IMR-90 (cell line): ENCODE measurements around the gene CDC45. TPM values are rescaled to one million over a fixed set of nuclear protein-coding genes. Genes with fewer than 3 reads are reported as not detected.
A peak's percentile ranks its signal among the peaks of the same experiment; 100 is the strongest.

Experiments used
- ATAC-seq: fragments of 200-7000 bp; cut with Tn5 transposase; 2 replicates; pipeline ENCODE4 v1.9.1; 2020; ENCODE audit warnings: low read depth, mild to moderate bottlenecking, moderate library complexity
- BruUV-seq: library from RNA; stranded (reverse); fragments of 400-500 nt; replicated peaks from 2 replicates; lab custom pipeline; 2021; lab: Mats Ljungman, UMichigan
- CTCF ChIA-PET: fragments of 300-600 bp; formaldehyde crosslinking; extraction: SDS; loops from one replicate; lab custom pipeline; 2021; ENCODE audit warnings: antibody characterized with exemption; lab: Yijun Ruan, JAX
- POLR2A ChIA-PET: fragments of 300-600 bp; sonication (Branson Sonifier 250); formaldehyde crosslinking; loops from one replicate; lab custom pipeline; 2022; ENCODE audit warnings: antibody characterized with exemption; ENCODE audit not compliant: unreplicated experiment; lab: Charles Lee
- DNase-seq: peaks from one replicate; pipeline ENCODE4 v3.0.0; 2013
- H2AFZ ChIP-seq: replicated peaks from 2 replicates; pipeline ENCODE3; 2013; ENCODE audit warnings: low read length, mild to moderate bottlenecking; ENCODE audit not compliant: poor library complexity
- H2AK5ac ChIP-seq: 2 replicates; pipeline ENCODE4 v1.6.1; 2013; ENCODE audit warnings: low read depth, low read length, inconsistent platforms
- H2AK9ac ChIP-seq: replicated peaks from 2 replicates; pipeline ENCODE3; 2013; ENCODE audit warnings: mild to moderate bottlenecking, low read depth, low read length, moderate library complexity; ENCODE audit not compliant: poor library complexity
- H2BK120ac ChIP-seq: 2 replicates; pipeline ENCODE4 v1.6.1; 2013; ENCODE audit warnings: low read depth, low read length, inconsistent platforms
- H2BK15ac ChIP-seq: 3 replicates; pipeline ENCODE4 v1.6.1; 2013; ENCODE audit warnings: low read depth, low read length, inconsistent platforms
- H2BK20ac ChIP-seq: 2 replicates; pipeline ENCODE4 v1.6.1; 2013; ENCODE audit warnings: low read depth, mild to moderate bottlenecking, inconsistent platforms, low read length, moderate library complexity
- H2BK5ac ChIP-seq: 2 replicates; pipeline ENCODE4 v1.6.1; 2013; ENCODE audit warnings: mild to moderate bottlenecking, low read depth, low read length, inconsistent platforms; ENCODE audit not compliant: poor library complexity, severe bottlenecking
- H3K14ac ChIP-seq: replicated peaks from 2 replicates; pipeline ENCODE4 v1.6.1; 2013; ENCODE audit warnings: low read depth, low read length, inconsistent platforms
- H3K18ac ChIP-seq: 2 replicates; pipeline ENCODE4 v1.6.1; 2013; ENCODE audit warnings: low read depth, low read length, control low read depth
- H3K23ac ChIP-seq: 2 replicates; pipeline ENCODE4 v1.6.1; 2013; ENCODE audit warnings: low read depth, low read length, inconsistent platforms
- H3K27ac ChIP-seq: 2 replicates; pipeline ENCODE4 v1.5.1; 2013; ENCODE audit warnings: mild to moderate bottlenecking, control low read depth, low read length; ENCODE audit not compliant: insufficient read depth
- H3K27me3 ChIP-seq: 2 replicates; pipeline ENCODE4 v1.6.1; 2013; ENCODE audit warnings: low read length; ENCODE audit not compliant: control insufficient read depth, insufficient read depth
- H3K36me3 ChIP-seq: 2 replicates; pipeline ENCODE4 v1.6.1; 2013; ENCODE audit warnings: low read length, mixed read lengths; ENCODE audit not compliant: control insufficient read depth, insufficient read depth
- H3K4ac ChIP-seq: 2 replicates; pipeline ENCODE4 v1.6.1; 2013; ENCODE audit warnings: low read depth, low read length, inconsistent platforms
- H3K4me1 ChIP-seq: 2 replicates; pipeline ENCODE4 v1.6.1; 2013; ENCODE audit warnings: low read length, mixed read lengths; ENCODE audit not compliant: control insufficient read depth, insufficient read depth
- H3K4me2 ChIP-seq: 2 replicates; pipeline ENCODE4 v1.6.1; 2013; ENCODE audit warnings: low read depth, mild to moderate bottlenecking, control low read depth, low read length, moderate library complexity
- H3K4me3 ChIP-seq: 2 replicates; pipeline ENCODE4 v1.5.1; 2013; ENCODE audit warnings: low read depth, mild to moderate bottlenecking, control low read depth, low read length, moderate library complexity; ENCODE audit not compliant: insufficient read depth
- H3K56ac ChIP-seq: 2 replicates; pipeline ENCODE4 v1.6.1; 2013; ENCODE audit warnings: low read length, inconsistent platforms; ENCODE audit not compliant: insufficient read depth; ENCODE audit errors: extremely low read depth
- H3K79me1 ChIP-seq, 2 experiments: 2 replicates each; pipeline ENCODE4 v1.6.1; 2013; ENCODE audit warnings: low read length in 2 of 2, inconsistent platforms in 1 of 2, low read depth in 1 of 2
- H3K9ac ChIP-seq: 2 replicates; pipeline ENCODE4 v1.6.1; 2013; ENCODE audit warnings: low read depth, low read length, control low read depth
- H3K9me1 ChIP-seq: 2 replicates; pipeline ENCODE4 v1.6.1; 2013; ENCODE audit warnings: low read length, inconsistent platforms; ENCODE audit not compliant: insufficient read depth
- H3K9me3 ChIP-seq: 2 replicates; pipeline ENCODE4 v1.6.1; 2013; ENCODE audit warnings: low read length; ENCODE audit not compliant: control insufficient read depth, insufficient read depth
- H4K20me1 ChIP-seq: 2 replicates; pipeline ENCODE4 v1.6.1; 2013; ENCODE audit warnings: low read length, inconsistent platforms; ENCODE audit not compliant: insufficient read depth
- H4K5ac ChIP-seq: 2 replicates; pipeline ENCODE4 v1.6.1; 2013; ENCODE audit warnings: mild to moderate bottlenecking, low read depth, low read length, control low read depth
- H4K8ac ChIP-seq, 2 experiments: 2 replicates each; pipeline ENCODE4 v1.6.1; 2013; ENCODE audit warnings: low read depth in 2 of 2, low read length in 2 of 2, control low read depth in 1 of 2, inconsistent platforms in 1 of 2
- H4K91ac ChIP-seq: 2 replicates; pipeline ENCODE4 v1.6.1; 2013; ENCODE audit warnings: low read depth, low read length, inconsistent platforms; ENCODE audit not compliant: insufficient read depth
- BHLHE40 ChIP-seq: fragments of 150-350 bp; IDR thresholded peaks from 2 replicates; pipeline ENCODE4 v1.6.1; 2016; ENCODE audit warnings: mild to moderate bottlenecking, low read depth, low read length
- CHD1 ChIP-seq: IDR thresholded peaks from 2 replicates; pipeline ENCODE4 v1.6.1; 2012; ENCODE audit warnings: low read depth, low read length, improper control_type of control experiment
- MAFK ChIP-seq: IDR thresholded peaks from 2 replicates; pipeline ENCODE4 v1.6.1; 2012; ENCODE audit warnings: low read depth, low read length, improper control_type of control experiment
- MAZ ChIP-seq: IDR thresholded peaks from 2 replicates; pipeline ENCODE4 v1.6.1; 2012; ENCODE audit warnings: low read depth, mild to moderate bottlenecking, low read length, improper control_type of control experiment, moderate library complexity, borderline replicate concordance
- MXI1 ChIP-seq: IDR thresholded peaks from 2 replicates; pipeline ENCODE4 v1.6.1; 2012; ENCODE audit warnings: low read depth, mild to moderate bottlenecking, low read length, moderate library complexity, borderline replicate concordance
- NFE2L2 ChIP-seq: fragments of 150-350 bp; IDR thresholded peaks from 2 replicates; pipeline ENCODE4 v1.6.1; 2016; ENCODE audit warnings: low read depth, mild to moderate bottlenecking, low read length
- POLR2A ChIP-seq: IDR thresholded peaks from 2 replicates; pipeline ENCODE4 v1.6.1; 2012; ENCODE audit warnings: mild to moderate bottlenecking, low read depth, low read length
- RCOR1 ChIP-seq: IDR thresholded peaks from 2 replicates; pipeline ENCODE4 v1.6.1; 2012; ENCODE audit warnings: mild to moderate bottlenecking, low read length, improper control_type of control experiment; ENCODE audit not compliant: insufficient replicate concordance
- WGBS, 2 experiments: methylation state at CpG; one replicate each; pipeline versions ENCODE4 v1.1.5 to v1.1.7; 2013; ENCODE audit warnings: missing lambda C conversion rate in 2 of 2; ENCODE audit not compliant: insufficient read length in 1 of 2; ENCODE audit errors: extremely low coverage in 2 of 2; 5-methylcytosine and 5-hydroxymethylcytosine counted together
- dilution Hi-C: fragments of 300-500 bp; cut with HindIII; formaldehyde crosslinking; loops from one replicate; pipeline ENCODE4 v1.14.3; 2018; ENCODE audit warnings: low sequenced_read_pairs; ENCODE audit not compliant: unreplicated experiment
- in situ Hi-C: fragments of 300-500 bp; cut with MboI; formaldehyde crosslinking; loops from 3 replicates; pipeline ENCODE4 v1.14.3; 2019; ENCODE audit warnings: low sequenced_read_pairs, inconsistent platforms, mixed read lengths
- intact Hi-C: fragments of 100-400 bp; cut with micrococcal nuclease; formaldehyde crosslinking; loops from 2 replicates; pipeline ENCODE4 v1.10.0; 2022
- polyA plus RNA-seq, 3 experiments: library from polyadenylated mRNA; depleted of rRNA; stranded (reverse); fragments of >200 nt; gene quantifications; 2 replicates each; pipeline ENCODE4 v1.2.3, GENCODE V29; 2012; ENCODE audit warnings: low replicate concordance in 1 of 3
- total RNA-seq: library from RNA; depleted of rRNA; stranded (reverse); fragments of >200 nt; gene quantifications from 2 replicates; pipeline ENCODE4 v1.2.3, GENCODE V29; 2012
- TF ChIP-seq, protein P1 (sequence below): conservative IDR thresholded peaks from 2 replicates; pipeline ENCODE4 v1.5.1; 2012; ENCODE audit warnings: mild to moderate bottlenecking, low read depth, low read length, improper control_type of control experiment
- TF ChIP-seq, protein P2 (sequence below): fragments of 150-350 bp; IDR thresholded peaks from 2 replicates; pipeline ENCODE4 v1.6.1; 2017; ENCODE audit warnings: mild to moderate bottlenecking, antibody characterized with exemption, low read length, low read depth
- TF ChIP-seq, protein P3 (sequence below): fragments of 150-350 bp; IDR thresholded peaks from 2 replicates; pipeline ENCODE4 v1.6.1; 2016; ENCODE audit warnings: low read depth, mild to moderate bottlenecking, low read length, moderate library complexity, borderline replicate concordance

Gene CDC45
- total and polyA plus RNA-seq, 2 of the 4 experiments (the other 2 are of a cell fraction) = 22.7 to 44.6 TPM

DNA sequence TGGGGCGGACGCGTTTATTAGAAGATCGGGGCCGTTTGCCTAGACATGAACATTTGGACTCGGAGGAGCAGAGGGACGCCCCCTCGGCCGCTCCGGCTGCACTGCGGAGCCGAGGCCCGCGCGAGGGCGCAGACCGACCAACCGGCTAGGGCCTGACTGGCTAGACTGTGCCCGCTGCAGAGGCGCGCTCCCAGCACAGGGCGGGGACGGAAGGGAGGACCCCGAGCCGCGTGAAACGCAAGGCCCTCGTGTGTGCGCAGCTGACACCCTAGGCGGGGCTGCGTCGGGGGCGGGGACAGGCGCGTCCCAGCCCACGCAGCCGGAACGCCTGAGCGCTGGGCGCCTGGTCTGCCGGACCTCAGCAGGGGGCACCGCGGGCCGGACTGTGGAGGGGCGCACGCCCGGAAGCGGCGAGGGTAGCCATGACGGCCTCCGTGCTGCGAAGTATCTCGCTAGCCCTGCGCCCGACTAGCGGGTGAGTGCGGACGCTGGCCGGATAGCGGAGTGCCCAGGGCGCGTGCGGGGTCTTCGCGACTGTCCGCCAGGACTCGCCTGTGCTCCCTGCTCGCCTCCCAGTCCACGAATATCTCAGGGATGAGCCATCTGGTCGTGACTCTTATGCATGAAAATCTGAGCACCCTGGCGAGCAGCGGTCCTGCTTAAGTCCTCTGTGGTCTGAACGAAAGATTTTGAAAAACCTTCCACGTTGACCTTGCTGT is 47.4 kb upstream of the CDC45 start, which contains the start of gene MRPL40:
MRPL40 (plus strand) TSS at position 413 of the 719 bp plus-strand sequence; CDS start at position 423, 10 bp downstream.
- intact Hi-C loops = no loop called here
- peaks cover 4% of the 10 kb centered on the region; the same call in 1 of the 2 replicates for H3K9me1 ChIP-seq
- ChIA-PET POLR2A (no interaction called here), CTCF (no interaction called here)
- in situ Hi-C loops = no loop called here
- peak; percentile 90 for ATAC-seq
- peak within 1 kb of the TSS; percentile 99 for H3K14ac ChIP-seq
- H3K18ac ChIP-seq = peak within 1 kb of the TSS; percentile 50
- H2AK5ac ChIP-seq = peak within 1 kb of the TSS; percentile 90
- peak within 1 kb of the TSS; percentile 78 for H3K4me2 ChIP-seq
- H4K8ac ChIP-seq = peak within 1 kb of the TSS; percentile 92 to 99
- no peak within 1 kb of the TSS for H2BK15ac ChIP-seq
- H2BK20ac ChIP-seq = no peak within 1 kb of the TSS
- peak within 1 kb of the TSS; percentile 96 for H2BK5ac ChIP-seq
- no peaks in the 10 kb centered on the region for H3K9me3 ChIP-seq
- H4K20me1 ChIP-seq = peaks cover 23% of the 10 kb centered on the region
- peak within 1 kb of the TSS; percentile 90 for H4K91ac ChIP-seq
- H3K4ac ChIP-seq = peak within 1 kb of the TSS; percentile 99
- peaks cover 3% of the 10 kb centered on the region for H3K4me1 ChIP-seq
- H3K36me3 ChIP-seq = peaks cover 13% of the 10 kb centered on the region
- peak within 1 kb of the TSS; percentile 99 for H3K23ac ChIP-seq
- H3K27ac ChIP-seq = peak within 1 kb of the TSS; percentile 88
- peak within 1 kb of the TSS; percentile 86 for H4K5ac ChIP-seq
- H3K79me1 ChIP-seq = peaks cover 11 to 66% of the 10 kb centered on the region in 2 experiments; a peak in 3 of 4 replicates
- H3K56ac ChIP-seq = peak within 1 kb of the TSS; percentile 70
- dilution Hi-C loops = no loop called here
- H2AK9ac ChIP-seq = peak within 1 kb of the TSS; percentile 99
- peak within 1 kb of the TSS; percentile 99 for H2AFZ ChIP-seq
- 0% methylated on average over 49 of the region's 74 CpGs; no CpG with 5 or more reads in 1 of the 2 experiments for WGBS, 2 experiments
- peak within 1 kb of the TSS; percentile 93 for H3K9ac ChIP-seq
- peak; percentile 93 for DNase-seq
- peak within 1 kb of the TSS; percentile 71; the same call in 1 of the 2 replicates for H2BK120ac ChIP-seq
- no TSS peak for BruUV-seq
- no peaks in the 10 kb centered on the region for H3K27me3 ChIP-seq
- peak within 1 kb of the TSS; percentile 81 for H3K4me3 ChIP-seq
- TF ChIP-seq RCOR1 (no peak), MAFK (no peak), CHD1 (peak; percentile 88), POLR2A (peak; percentile 77), MAZ (peak; percentile 95; the same call in 1 of the 2 replicates), MXI1 (peak; percentile 87), BHLHE40 (peak; percentile 40; the same call in 1 of the 2 replicates), NFE2L2 (no peak; the same call in 1 of the 2 replicates)
- TF ChIP-seq, protein P1, sequence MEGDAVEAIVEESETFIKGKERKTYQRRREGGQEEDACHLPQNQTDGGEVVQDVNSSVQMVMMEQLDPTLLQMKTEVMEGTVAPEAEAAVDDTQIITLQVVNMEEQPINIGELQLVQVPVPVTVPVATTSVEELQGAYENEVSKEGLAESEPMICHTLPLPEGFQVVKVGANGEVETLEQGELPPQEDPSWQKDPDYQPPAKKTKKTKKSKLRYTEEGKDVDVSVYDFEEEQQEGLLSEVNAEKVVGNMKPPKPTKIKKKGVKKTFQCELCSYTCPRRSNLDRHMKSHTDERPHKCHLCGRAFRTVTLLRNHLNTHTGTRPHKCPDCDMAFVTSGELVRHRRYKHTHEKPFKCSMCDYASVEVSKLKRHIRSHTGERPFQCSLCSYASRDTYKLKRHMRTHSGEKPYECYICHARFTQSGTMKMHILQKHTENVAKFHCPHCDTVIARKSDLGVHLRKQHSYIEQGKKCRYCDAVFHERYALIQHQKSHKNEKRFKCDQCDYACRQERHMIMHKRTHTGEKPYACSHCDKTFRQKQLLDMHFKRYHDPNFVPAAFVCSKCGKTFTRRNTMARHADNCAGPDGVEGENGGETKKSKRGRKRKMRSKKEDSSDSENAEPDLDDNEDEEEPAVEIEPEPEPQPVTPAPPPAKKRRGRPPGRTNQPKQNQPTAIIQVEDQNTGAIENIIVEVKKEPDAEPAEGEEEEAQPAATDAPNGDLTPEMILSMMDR = 0 out of 2 replicates have a peak, but pooled peaks have one; percentile 11
- TF ChIP-seq, protein P2, sequence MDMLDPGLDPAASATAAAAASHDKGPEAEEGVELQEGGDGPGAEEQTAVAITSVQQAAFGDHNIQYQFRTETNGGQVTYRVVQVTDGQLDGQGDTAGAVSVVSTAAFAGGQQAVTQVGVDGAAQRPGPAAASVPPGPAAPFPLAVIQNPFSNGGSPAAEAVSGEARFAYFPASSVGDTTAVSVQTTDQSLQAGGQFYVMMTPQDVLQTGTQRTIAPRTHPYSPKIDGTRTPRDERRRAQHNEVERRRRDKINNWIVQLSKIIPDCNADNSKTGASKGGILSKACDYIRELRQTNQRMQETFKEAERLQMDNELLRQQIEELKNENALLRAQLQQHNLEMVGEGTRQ = peak; percentile 57
- TF ChIP-seq, protein P3, sequence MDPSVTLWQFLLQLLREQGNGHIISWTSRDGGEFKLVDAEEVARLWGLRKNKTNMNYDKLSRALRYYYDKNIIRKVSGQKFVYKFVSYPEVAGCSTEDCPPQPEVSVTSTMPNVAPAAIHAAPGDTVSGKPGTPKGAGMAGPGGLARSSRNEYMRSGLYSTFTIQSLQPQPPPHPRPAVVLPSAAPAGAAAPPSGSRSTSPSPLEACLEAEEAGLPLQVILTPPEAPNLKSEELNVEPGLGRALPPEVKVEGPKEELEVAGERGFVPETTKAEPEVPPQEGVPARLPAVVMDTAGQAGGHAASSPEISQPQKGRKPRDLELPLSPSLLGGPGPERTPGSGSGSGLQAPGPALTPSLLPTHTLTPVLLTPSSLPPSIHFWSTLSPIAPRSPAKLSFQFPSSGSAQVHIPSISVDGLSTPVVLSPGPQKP = no peak
